Liver (tissue), 3 donors: ENCODE results near the gene RGS3.

ENCODE experiments used
- EGR1 ChIP-seq, 2 donors: IDR thresholded peaks; 2 replicates each; pipeline ENCODE4 v1.6.1; 2016 to 2018; ENCODE audit warnings: antibody characterized with exemption in 2 of 2, low read depth in 2 of 2
- FOXA1 ChIP-seq: IDR thresholded peaks from 2 replicates; pipeline ENCODE4 v1.6.1; 2016; ENCODE audit warnings: antibody characterized with exemption
- FOXA2 ChIP-seq: IDR thresholded peaks from 2 replicates; pipeline ENCODE4 v1.6.1; 2016; ENCODE audit warnings: antibody characterized with exemption
- JUND ChIP-seq, 2 donors: IDR thresholded peaks; 2 replicates each; pipeline ENCODE4 v1.6.1; 2016; ENCODE audit warnings: antibody characterized with exemption in 2 of 2
- RAD21 ChIP-seq, 2 donors: IDR thresholded peaks; 2 replicates each; pipeline ENCODE4 v1.6.1; 2016; ENCODE audit warnings: antibody characterized with exemption in 2 of 2, mild to moderate bottlenecking in 2 of 2
- TAF1 ChIP-seq: conservative IDR thresholded peaks from 2 replicates; pipeline ENCODE4 v1.6.1; 2016; ENCODE audit warnings: antibody characterized with exemption, mild to moderate bottlenecking
- YY1 ChIP-seq: IDR thresholded peaks from 2 replicates; pipeline ENCODE4 v1.6.1; 2016; ENCODE audit warnings: antibody characterized with exemption, mild to moderate bottlenecking
- TF ChIP-seq, protein P1 (sequence below): fragments of 150-350 bp; IDR thresholded peaks from 2 replicates; pipeline ENCODE4 v1.5.1; 2017; ENCODE audit warnings: improper control_type of control experiment, low read depth, low read length; ENCODE audit not compliant: missing input control
- TF ChIP-seq, protein P2 (sequence below): IDR thresholded peaks from 2 replicates; pipeline ENCODE4 v1.6.1; 2016; ENCODE audit warnings: antibody characterized with exemption, mild to moderate bottlenecking
- TF ChIP-seq, protein P3 (sequence below): IDR thresholded peaks from 2 replicates; pipeline ENCODE4 v1.6.1; 2016; ENCODE audit warnings: antibody characterized with exemption
- TF ChIP-seq, protein P4 (sequence below): IDR thresholded peaks from 2 replicates; pipeline ENCODE4 v1.6.1; 2016; ENCODE audit warnings: antibody characterized with exemption
- donor health status: healthy.
- donor health status: healthy.

DNA sequence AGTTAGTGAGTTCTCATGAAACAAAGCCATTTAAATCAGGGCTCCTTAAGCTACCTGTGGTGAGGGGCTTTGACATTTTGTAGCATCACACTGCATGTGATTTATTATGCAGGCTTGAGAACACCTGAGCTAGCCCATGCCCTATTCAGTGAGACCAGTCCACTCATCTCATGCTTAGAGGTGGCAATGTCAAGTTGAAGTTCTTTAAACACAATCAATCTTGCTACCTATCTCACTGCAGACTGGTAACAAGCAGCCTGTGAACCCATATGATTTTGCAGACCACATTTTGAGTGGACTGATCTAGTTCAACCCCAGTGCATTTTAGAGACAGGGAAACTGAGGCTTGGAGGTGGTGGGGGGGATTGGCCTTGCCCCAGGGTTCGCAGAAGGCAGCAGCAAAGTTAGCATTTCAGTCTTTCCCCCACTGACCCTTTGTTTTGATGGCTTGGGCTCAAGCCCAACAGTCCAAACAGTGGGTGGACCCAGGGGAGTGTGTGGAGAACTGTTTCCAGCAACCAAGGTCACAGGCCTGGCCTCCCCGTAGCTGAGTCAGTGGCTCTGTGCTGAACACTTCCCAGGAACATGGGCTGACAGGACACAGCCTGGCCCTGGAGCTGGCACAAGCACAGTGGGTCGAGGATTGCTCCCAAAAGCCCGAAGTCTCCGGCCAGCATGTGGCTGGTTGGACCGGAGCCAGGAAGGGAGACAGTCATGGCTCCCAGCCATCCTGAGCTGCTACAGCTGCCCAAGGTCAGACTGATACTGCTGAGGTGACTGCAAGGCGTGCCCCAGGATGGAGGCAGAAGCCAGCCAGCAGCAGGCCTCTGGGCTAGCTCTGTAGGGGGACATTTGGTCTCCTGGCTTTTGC lies 95.3 kb downstream of the RGS3 start:
- TF ChIP-seq, protein P1, sequence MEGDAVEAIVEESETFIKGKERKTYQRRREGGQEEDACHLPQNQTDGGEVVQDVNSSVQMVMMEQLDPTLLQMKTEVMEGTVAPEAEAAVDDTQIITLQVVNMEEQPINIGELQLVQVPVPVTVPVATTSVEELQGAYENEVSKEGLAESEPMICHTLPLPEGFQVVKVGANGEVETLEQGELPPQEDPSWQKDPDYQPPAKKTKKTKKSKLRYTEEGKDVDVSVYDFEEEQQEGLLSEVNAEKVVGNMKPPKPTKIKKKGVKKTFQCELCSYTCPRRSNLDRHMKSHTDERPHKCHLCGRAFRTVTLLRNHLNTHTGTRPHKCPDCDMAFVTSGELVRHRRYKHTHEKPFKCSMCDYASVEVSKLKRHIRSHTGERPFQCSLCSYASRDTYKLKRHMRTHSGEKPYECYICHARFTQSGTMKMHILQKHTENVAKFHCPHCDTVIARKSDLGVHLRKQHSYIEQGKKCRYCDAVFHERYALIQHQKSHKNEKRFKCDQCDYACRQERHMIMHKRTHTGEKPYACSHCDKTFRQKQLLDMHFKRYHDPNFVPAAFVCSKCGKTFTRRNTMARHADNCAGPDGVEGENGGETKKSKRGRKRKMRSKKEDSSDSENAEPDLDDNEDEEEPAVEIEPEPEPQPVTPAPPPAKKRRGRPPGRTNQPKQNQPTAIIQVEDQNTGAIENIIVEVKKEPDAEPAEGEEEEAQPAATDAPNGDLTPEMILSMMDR: no peak
- TF ChIP-seq YY1 (peak; percentile 66), FOXA2 (peak; percentile 32), RAD21 (IDR thresholded peaks at IDR 0.05) (peak; percentile 39 to 72), FOXA1 (peak; percentile 30), EGR1 (IDR thresholded peaks at IDR 0.05; ENCODE audit: low read depth in 2 of 2) (peak; percentile 39 to 63), JUND (IDR thresholded peaks at IDR 0.05) (peak; percentile 80 to 87), TAF1 (no peak)
- TF ChIP-seq, protein P2, sequence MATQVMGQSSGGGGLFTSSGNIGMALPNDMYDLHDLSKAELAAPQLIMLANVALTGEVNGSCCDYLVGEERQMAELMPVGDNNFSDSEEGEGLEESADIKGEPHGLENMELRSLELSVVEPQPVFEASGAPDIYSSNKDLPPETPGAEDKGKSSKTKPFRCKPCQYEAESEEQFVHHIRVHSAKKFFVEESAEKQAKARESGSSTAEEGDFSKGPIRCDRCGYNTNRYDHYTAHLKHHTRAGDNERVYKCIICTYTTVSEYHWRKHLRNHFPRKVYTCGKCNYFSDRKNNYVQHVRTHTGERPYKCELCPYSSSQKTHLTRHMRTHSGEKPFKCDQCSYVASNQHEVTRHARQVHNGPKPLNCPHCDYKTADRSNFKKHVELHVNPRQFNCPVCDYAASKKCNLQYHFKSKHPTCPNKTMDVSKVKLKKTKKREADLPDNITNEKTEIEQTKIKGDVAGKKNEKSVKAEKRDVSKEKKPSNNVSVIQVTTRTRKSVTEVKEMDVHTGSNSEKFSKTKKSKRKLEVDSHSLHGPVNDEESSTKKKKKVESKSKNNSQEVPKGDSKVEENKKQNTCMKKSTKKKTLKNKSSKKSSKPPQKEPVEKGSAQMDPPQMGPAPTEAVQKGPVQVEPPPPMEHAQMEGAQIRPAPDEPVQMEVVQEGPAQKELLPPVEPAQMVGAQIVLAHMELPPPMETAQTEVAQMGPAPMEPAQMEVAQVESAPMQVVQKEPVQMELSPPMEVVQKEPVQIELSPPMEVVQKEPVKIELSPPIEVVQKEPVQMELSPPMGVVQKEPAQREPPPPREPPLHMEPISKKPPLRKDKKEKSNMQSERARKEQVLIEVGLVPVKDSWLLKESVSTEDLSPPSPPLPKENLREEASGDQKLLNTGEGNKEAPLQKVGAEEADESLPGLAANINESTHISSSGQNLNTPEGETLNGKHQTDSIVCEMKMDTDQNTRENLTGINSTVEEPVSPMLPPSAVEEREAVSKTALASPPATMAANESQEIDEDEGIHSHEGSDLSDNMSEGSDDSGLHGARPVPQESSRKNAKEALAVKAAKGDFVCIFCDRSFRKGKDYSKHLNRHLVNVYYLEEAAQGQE: peak; percentile 39
- TF ChIP-seq, protein P3, sequence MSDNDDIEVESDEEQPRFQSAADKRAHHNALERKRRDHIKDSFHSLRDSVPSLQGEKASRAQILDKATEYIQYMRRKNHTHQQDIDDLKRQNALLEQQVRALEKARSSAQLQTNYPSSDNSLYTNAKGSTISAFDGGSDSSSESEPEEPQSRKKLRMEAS: peak; percentile 88
- TF ChIP-seq, protein P4, sequence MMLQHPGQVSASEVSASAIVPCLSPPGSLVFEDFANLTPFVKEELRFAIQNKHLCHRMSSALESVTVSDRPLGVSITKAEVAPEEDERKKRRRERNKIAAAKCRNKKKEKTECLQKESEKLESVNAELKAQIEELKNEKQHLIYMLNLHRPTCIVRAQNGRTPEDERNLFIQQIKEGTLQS: no peak
